ENCODE results near the gene LRMDA. TPM values are rescaled to one million over a fixed set of nuclear protein-coding genes. Genes with fewer than 3 reads are reported as not detected.

LRMDA gene
- total RNA-seq, 1 experiment from 2014 or later: 0.24 TPM

DNA sequence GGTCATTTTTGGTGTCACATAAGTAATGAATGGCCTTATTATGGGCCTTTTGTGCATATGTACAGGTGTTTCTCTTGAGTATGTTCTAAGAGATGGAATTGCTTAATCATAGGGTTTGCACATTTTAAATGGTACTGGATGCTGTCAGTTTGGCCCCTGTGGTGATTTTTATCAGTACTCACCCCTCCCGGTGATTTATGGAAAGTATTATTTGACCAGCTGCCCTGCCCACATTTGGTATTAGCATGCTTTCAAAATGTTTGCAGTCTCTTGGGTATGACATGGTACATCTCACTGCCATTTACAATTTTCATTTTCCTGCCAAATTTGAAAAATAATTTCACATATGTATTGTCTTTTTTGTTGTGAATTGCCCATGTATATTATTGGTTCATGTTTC is 427.7 kb downstream of the LRMDA start:
- Histone ChIP-seq H3K4me1 (no peaks in the 10 kb centered on the region), H3K4me3 (no peak overlapping the region), H3K36me3 (no peaks in the 10 kb centered on the region), H3K27ac (no peak overlapping the region), H3K9me3 (replicated peaks) (no peaks in the 10 kb centered on the region), H3K27me3 (no peaks in the 10 kb centered on the region)
- no peak for DNase-seq

GRCh38 chr10:75860009-75860408 is 428.6 kb downstream of the LRMDA start:
- H3K27ac ChIP-seq: no peak overlapping the region
- no peaks in the 10 kb centered on the region for H3K36me3 ChIP-seq
- no peaks in the 10 kb centered on the region for H3K9me3 ChIP-seq (replicated peaks)
- no peaks in the 10 kb centered on the region for H3K27me3 ChIP-seq
- DNase-seq: no peak
- no peak overlapping the region for H3K4me3 ChIP-seq
- no peaks in the 10 kb centered on the region for H3K4me1 ChIP-seq

DNA sequence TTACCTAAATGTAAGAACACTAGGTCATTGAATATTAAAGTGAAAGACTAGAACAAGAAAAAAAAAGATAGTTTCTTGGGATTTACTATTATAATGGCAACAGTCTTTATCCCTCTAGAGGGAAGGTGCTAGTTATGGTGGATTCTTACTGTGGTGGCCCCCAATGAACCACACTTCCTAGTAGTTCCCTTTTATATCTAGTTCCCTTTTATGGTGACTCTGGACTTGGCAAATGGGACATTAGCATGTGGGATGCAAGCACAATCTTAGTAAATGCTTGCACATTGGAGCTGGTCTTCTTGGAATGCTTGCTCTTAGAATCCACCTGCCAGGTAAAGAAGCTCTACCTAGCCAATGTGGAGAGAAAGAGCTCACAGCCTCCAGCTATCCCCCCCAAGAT is 430.2 kb downstream of the LRMDA start:
- Histone ChIP-seq H3K9me3 (replicated peaks) (no peaks in the 10 kb centered on the region), H3K36me3 (no peaks in the 10 kb centered on the region), H3K4me3 (no peak overlapping the region), H3K27me3 (no peaks in the 10 kb centered on the region), H3K27ac (no peak overlapping the region), H3K4me1 (no peaks in the 10 kb centered on the region)
- no peak for DNase-seq

DNA sequence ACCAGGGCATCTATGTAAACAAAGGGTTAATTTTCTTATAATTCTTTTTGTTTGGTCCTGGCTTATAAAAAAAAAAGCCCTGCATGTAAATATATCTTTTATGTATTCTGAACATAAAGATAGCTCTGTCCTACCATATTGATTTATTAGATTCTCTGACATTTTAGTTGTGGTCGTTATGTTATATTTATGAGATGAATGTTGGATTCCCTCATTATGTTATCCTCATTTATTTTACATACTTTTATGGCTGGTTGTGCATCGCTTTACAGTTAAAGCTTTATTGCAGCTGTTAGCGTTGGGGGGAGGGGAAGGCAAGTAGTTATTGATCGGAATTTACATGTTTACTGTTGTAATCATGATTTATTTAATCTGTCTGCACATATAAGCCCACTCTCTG is 431.5 kb downstream of the LRMDA start:
- H3K36me3 ChIP-seq: no peaks in the 10 kb centered on the region
- no peaks in the 10 kb centered on the region for H3K27me3 ChIP-seq
- no peaks in the 10 kb centered on the region for H3K9me3 ChIP-seq (replicated peaks)
- H3K4me1 ChIP-seq: no peaks in the 10 kb centered on the region
- H3K4me3 ChIP-seq: no peak overlapping the region
- H3K27ac ChIP-seq: no peak overlapping the region
- DNase-seq: no peak

- no peaks in the 10 kb centered on the region for H3K4me1 ChIP-seq
- no peaks in the 10 kb centered on the region for H3K27me3 ChIP-seq
- no peaks in the 10 kb centered on the region for H3K9me3 ChIP-seq (replicated peaks)
- H3K27ac ChIP-seq: no peak overlapping the region
- no peak overlapping the region for H3K4me3 ChIP-seq
- H3K36me3 ChIP-seq: no peaks in the 10 kb centered on the region
- no peak for DNase-seq
These were observed 433.3 kb downstream of the LRMDA start for GRCh38 chr10:75864717-75865116.

GRCh38 chr10:75865413-75866299 is 434.2 kb downstream of the LRMDA start:
- no peaks in the 10 kb centered on the region for H3K36me3 ChIP-seq
- no peaks in the 10 kb centered on the region for H3K4me1 ChIP-seq
- no peaks in the 10 kb centered on the region for H3K9me3 ChIP-seq (replicated peaks)
- no peak overlapping the region for H3K27ac ChIP-seq
- H3K4me3 ChIP-seq: no peak overlapping the region
- H3K27me3 ChIP-seq: no peaks in the 10 kb centered on the region
- no peak for DNase-seq

DNA sequence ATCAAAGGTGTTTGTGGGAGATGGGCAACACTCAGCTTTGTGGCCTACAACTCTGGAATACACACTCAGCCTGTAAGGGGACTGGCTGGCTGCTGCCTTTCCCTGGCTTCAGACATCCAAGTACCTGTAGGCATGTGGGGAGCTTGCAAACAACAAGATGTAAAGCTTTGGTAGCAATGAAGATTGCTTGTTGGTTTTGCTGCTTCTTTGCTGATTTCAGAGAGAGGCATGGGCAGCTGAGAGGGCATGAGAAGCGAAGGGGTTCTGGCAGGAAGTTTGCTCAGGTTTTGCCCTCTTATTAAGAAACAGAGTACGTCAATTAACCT is 434.8 kb downstream of the LRMDA start:
- Histone ChIP-seq H3K4me1 (no peaks in the 10 kb centered on the region), H3K4me3 (no peak overlapping the region), H3K9me3 (replicated peaks) (no peaks in the 10 kb centered on the region), H3K36me3 (no peaks in the 10 kb centered on the region), H3K27me3 (no peaks in the 10 kb centered on the region), H3K27ac (no peak overlapping the region)
- DNase-seq: no peak

GRCh38 chr10:75866731-75867130 is 435.3 kb downstream of the LRMDA start:
- Histone ChIP-seq H3K36me3 (no peaks in the 10 kb centered on the region), H3K27me3 (no peaks in the 10 kb centered on the region), H3K9me3 (replicated peaks) (no peaks in the 10 kb centered on the region), H3K27ac (no peak overlapping the region), H3K4me1 (no peaks in the 10 kb centered on the region), H3K4me3 (no peak overlapping the region)
- no peak for DNase-seq

DNA sequence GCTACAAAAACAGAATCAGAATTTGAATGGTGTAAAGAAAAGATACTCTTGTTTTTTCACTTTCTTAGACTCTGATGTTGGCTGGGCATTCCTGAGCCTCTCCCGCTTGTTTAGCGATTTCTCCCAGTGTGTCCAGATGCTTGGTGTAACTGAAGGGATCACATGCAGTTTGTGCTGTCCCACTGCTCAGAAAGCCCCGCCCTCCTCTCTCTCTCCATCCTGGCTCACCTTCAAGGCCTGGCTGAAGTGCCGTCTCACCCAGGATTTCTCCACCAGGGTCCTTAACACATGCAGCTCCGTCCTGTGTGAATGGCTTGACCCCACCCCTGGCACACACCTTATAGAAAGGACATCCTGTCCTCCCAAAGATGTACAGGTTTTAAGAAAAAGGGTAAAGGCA is 437.1 kb downstream of the LRMDA start:
- Histone ChIP-seq H3K27ac (no peak overlapping the region), H3K36me3 (no peaks in the 10 kb centered on the region), H3K4me3 (no peak overlapping the region), H3K27me3 (no peaks in the 10 kb centered on the region), H3K9me3 (replicated peaks) (no peaks in the 10 kb centered on the region), H3K4me1 (no peaks in the 10 kb centered on the region)
- no peak for DNase-seq

DNA sequence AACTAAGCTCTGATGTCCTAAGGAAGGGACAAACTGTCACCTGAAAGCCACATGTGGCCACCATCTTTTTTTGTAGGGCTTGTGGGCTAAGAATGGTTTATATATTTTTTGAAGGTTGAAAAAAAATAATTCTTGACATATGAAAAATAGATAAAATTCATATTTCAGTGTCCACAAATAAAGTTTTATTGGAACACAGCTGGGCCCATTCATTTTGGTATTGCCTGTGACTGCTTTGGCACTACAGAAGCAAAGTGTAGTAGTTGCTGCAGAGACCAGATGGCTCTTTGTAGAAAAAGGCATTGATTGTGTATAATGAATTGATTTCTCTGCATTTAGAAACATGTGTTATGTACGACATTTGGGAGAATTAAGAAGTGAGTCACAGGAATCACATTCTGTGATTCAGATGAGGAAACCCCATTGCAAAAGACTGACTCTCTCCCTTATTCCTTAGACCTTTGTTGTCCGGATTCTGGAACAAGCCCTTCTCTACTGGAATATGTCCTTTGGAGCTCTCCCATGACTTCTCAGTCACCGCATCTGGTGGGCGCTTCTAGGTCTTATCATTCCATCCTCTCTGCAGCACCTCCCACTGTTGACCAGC is 438.7 kb downstream of the LRMDA start:
- H3K4me1 ChIP-seq: no peaks in the 10 kb centered on the region
- no peak for DNase-seq
- no peaks in the 10 kb centered on the region for H3K27me3 ChIP-seq
- no peak overlapping the region for H3K4me3 ChIP-seq
- H3K9me3 ChIP-seq (replicated peaks): no peaks in the 10 kb centered on the region
- H3K36me3 ChIP-seq: no peaks in the 10 kb centered on the region
- H3K27ac ChIP-seq: no peak overlapping the region

DNA sequence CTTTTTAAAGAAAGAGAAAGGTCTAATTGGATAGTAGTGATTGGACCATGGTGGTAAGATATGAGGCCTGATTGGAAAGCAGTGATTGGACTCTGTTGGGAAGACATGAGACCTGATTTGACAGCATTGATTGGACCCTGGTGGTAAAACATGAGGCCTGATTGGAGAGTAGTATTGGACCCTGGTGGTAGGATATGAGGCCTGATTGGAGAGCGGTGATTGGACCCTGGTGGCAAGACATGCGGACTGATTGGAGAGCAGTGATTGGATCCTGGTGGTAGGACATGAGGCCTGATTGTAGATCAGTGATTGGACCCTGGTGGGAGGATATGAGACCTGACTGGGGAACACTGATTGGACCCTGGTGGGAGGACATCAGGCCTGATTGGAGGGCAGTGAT is 444.3 kb downstream of the LRMDA start:
- Histone ChIP-seq H3K36me3 (no peaks in the 10 kb centered on the region), H3K4me3 (no peak overlapping the region), H3K9me3 (replicated peaks) (no peaks in the 10 kb centered on the region), H3K27ac (no peak overlapping the region), H3K4me1 (no peaks in the 10 kb centered on the region), H3K27me3 (no peaks in the 10 kb centered on the region)
- no peak for DNase-seq

- no peak for DNase-seq
- Histone ChIP-seq H3K4me1 (no peaks in the 10 kb centered on the region), H3K9me3 (replicated peaks) (no peaks in the 10 kb centered on the region), H3K27me3 (no peaks in the 10 kb centered on the region), H3K27ac (no peak overlapping the region), H3K4me3 (no peak overlapping the region), H3K36me3 (no peaks in the 10 kb centered on the region)
These were observed 445.3 kb downstream of the LRMDA start for GRCh38 chr10:75876710-75877109.

DNA sequence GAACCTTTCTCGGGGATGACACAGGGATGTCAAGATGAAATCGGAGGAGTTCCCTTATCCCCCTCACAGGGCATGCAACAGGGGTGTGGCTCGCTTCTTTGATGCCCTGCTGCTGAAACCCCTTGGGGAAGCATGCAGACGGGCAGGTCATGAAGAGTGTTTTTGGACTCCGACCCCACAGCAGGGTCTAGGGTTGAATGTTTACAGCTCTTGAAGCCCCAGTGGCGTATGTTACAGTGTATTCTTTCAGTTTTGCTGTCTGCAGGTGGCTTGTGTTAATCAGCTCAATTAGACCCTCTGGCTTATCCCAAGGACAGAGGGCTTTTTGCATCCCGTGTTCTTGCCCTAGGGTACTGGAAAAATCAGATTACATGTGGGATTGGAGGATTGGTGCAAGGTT is 446.5 kb downstream of the LRMDA start:
- no peaks in the 10 kb centered on the region for H3K9me3 ChIP-seq (replicated peaks)
- no peaks in the 10 kb centered on the region for H3K36me3 ChIP-seq
- no peaks in the 10 kb centered on the region for H3K4me1 ChIP-seq
- no peak overlapping the region for H3K27ac ChIP-seq
- H3K4me3 ChIP-seq: no peak overlapping the region
- no peak for DNase-seq
- H3K27me3 ChIP-seq: no peaks in the 10 kb centered on the region

DNA sequence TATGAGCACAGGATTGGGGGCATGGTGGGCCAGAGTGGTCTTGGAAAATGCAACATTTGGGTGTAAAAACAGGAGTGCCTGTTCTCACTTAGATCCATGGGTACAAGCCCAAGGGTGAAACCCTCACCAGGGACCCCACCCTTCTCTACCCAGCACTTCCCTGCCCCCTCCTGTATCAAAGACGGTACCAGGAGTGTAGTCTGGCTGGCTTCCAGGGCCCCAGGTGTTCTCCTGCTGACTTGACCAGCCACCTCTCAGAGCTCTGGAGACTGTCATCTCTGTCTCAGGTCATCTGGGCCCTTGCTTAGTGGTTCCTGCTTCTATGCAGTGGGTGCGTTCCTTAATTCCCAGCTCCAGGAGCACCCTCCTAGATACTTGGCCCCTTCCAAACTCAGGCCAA is 447.2 kb downstream of the LRMDA start:
- Histone ChIP-seq H3K27me3 (no peaks in the 10 kb centered on the region), H3K9me3 (replicated peaks) (no peaks in the 10 kb centered on the region), H3K27ac (no peak overlapping the region), H3K4me3 (no peak overlapping the region), H3K36me3 (no peaks in the 10 kb centered on the region), H3K4me1 (no peaks in the 10 kb centered on the region)
- DNase-seq: no peak

DNA sequence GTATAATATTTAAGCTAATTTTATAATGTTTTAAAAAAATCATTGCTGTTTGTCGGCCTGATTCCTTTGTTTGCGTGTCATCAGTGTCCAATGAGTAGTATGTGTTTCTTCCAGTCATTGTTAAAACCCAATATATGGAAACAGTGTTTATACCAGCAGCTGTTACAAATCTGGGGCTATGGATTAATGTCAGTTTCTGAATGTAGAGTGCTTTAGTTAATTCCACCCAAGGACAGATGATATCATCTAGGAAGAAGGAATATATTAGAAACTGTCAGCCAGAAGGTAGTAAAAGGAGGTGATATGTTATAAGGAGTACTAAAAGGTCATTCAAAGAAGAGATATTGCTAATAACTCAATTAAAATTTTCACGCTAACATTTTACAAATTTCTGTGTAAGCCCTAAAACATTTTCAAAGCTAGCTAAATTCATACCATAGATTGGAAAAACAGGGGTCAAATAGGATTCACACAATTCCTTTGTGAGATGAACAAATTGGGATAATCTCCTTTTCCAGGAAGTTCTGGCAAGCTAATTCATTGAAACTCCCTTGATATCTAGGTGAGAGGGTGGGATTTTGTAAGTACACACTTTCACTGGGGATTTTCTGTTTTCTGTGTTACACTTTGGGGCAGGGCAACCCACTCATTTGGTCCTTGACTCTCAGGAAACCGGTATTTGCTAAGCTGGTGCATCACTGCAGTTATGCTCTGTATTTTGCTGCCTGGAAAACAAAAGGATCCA is 448.8 kb downstream of the LRMDA start:
- Histone ChIP-seq H3K27me3 (no peaks in the 10 kb centered on the region), H3K27ac (no peak overlapping the region), H3K36me3 (no peaks in the 10 kb centered on the region), H3K4me3 (no peak overlapping the region), H3K9me3 (replicated peaks) (no peaks in the 10 kb centered on the region), H3K4me1 (no peaks in the 10 kb centered on the region)
- DNase-seq: no peak

All from SJCRH30 (cell line).